ENCODE results near the gene TMEM9.

Gene TMEM9

DNA sequence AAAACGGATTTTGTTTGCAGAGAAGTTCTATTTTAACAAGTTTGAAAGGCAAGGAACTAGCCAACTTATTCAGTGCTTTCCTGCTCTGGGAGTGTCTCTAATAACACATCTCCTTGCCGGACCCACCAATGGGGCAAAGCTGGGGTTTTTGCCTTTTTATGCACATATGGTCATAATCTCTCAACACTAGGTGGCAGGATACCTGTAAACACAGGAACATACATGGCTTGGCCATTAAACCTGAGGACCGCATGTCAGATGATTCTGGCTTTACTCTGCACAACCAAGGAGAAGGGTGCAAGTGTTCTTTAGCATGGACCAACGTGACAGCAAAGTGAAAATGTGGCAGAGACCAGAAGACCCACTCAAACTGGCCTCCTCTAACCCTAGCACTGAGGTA, 4.9 kb downstream of the TMEM9 start:
- Histone ChIP-seq H3K27ac (ENCODE audit: extremely low read depth, low read depth, low read length) (no peak overlapping the region), H3K36me3 (ENCODE audit: control insufficient read depth in 2 of 2, insufficient read depth in 1 of 2, low read length in 2 of 2) (peaks cover 25 to 87% of the 10 kb centered on the region in 2 experiments), H3K4me3 (ENCODE audit: low read depth, low read length) (no peak overlapping the region), H3K9me3 (ENCODE audit: control insufficient read depth, insufficient read depth, low read depth, low read length) (no peaks in the 10 kb centered on the region), H3K4me1 (ENCODE audit: control insufficient read depth, insufficient read depth, low read length) (no peaks in the 10 kb centered on the region; the same call in 1 of the 2 replicates)
- ChIA-PET CTCF (interaction anchor here (0.6 to 2.3 kb wide), 19 partner anchors 9 to 213 kb away, joined by 3 to 9 read pairs (median 4); partner anchors contain the start of genes ASCL5 and IGFN1), POLR2A (interaction anchor here (1.4 to 2.1 kb wide), 2 partner anchors 11 to 22 kb away, joined by 3 to 10 read pairs; no protein-coding TSS in a partner anchor)
- TF ChIP-seq ZNF561 (tag by site-specific recombination; IDR thresholded peaks at IDR 0.05; ENCODE audit: borderline replicate concordance) = 0 out of 2 replicates have a peak, but pooled peaks have one; percentile 16
- TF ChIP-seq, protein P1, sequence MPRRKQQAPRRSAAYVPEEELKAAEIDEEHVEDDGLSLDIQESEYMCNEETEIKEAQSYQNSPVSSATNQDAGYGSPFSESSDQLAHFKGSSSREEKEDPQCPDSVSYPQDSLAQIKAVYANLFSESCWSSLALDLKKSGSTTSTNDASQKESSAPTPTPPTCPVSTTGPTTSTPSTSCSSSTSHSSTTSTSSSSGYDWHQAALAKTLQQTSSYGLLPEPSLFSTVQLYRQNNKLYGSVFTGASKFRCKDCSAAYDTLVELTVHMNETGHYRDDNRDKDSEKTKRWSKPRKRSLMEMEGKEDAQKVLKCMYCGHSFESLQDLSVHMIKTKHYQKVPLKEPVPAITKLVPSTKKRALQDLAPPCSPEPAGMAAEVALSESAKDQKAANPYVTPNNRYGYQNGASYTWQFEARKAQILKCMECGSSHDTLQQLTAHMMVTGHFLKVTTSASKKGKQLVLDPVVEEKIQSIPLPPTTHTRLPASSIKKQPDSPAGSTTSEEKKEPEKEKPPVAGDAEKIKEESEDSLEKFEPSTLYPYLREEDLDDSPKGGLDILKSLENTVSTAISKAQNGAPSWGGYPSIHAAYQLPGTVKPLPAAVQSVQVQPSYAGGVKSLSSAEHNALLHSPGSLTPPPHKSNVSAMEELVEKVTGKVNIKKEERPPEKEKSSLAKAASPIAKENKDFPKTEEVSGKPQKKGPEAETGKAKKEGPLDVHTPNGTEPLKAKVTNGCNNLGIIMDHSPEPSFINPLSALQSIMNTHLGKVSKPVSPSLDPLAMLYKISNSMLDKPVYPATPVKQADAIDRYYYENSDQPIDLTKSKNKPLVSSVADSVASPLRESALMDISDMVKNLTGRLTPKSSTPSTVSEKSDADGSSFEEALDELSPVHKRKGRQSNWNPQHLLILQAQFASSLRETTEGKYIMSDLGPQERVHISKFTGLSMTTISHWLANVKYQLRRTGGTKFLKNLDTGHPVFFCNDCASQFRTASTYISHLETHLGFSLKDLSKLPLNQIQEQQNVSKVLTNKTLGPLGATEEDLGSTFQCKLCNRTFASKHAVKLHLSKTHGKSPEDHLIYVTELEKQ (tag by site-specific recombination; IDR thresholded peaks at IDR 0.05; ENCODE audit: borderline replicate concordance) = no peak
- TF ChIP-seq, protein P2, sequence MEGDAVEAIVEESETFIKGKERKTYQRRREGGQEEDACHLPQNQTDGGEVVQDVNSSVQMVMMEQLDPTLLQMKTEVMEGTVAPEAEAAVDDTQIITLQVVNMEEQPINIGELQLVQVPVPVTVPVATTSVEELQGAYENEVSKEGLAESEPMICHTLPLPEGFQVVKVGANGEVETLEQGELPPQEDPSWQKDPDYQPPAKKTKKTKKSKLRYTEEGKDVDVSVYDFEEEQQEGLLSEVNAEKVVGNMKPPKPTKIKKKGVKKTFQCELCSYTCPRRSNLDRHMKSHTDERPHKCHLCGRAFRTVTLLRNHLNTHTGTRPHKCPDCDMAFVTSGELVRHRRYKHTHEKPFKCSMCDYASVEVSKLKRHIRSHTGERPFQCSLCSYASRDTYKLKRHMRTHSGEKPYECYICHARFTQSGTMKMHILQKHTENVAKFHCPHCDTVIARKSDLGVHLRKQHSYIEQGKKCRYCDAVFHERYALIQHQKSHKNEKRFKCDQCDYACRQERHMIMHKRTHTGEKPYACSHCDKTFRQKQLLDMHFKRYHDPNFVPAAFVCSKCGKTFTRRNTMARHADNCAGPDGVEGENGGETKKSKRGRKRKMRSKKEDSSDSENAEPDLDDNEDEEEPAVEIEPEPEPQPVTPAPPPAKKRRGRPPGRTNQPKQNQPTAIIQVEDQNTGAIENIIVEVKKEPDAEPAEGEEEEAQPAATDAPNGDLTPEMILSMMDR (tag by site-specific recombination; IDR thresholded peaks at IDR 0.05) = 0 out of 2 replicates have a peak, but pooled peaks have one; percentile 23
- peak; percentile 38; the same call in 1 of the 2 replicates for TF ChIP-seq ZNF654 (tag by site-specific recombination; IDR thresholded peaks at IDR 0.05; ENCODE audit: low read depth)
- no peak for TF ChIP-seq ZNF132 (tag by site-specific recombination; IDR thresholded peaks at IDR 0.05; ENCODE audit: borderline replicate concordance)

DNA sequence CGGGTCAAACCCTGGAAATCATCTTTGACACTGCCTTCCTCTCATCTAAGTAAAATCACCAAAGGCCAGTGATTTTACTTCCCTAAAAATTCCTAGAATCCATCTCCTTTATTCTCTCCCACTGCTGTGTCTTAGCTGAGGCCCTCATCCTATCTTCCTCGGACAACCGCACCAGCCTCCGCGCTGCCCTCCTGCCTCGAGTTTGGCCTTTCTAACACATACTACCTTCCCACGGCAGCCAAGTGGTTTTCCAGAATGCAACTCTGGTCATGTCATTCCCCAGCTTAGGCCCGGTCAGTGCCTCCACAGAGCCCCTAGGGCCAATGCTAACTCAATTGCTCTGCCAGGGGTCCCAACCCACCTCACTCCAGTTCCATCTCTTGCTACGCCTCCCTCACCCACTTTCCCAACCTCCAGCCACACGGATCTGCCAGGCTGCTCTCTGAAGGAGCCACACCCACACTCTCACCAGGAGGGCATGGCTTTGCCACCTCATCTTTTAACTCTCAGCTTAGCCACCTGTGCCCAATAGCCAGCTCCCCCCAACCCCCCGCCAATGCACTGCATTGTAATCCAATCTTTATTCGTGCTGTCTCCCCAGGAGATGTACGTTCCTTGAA, 6.8 kb downstream of the TMEM9 start:
- peaks cover 25 to 100% of the 10 kb centered on the region in 2 experiments for H3K36me3 ChIP-seq (ENCODE audit: control insufficient read depth in 2 of 2, insufficient read depth in 1 of 2, low read length in 2 of 2)
- H3K27ac ChIP-seq (ENCODE audit: extremely low read depth, low read depth, low read length) = no peak overlapping the region
- POLR2A ChIA-PET = interaction anchor here (2.1 kb wide), 1 partner anchor 24 kb away, joined by 10 read pairs; no protein-coding TSS in a partner anchor
- CTCF ChIA-PET = interaction anchor here (0.7 to 1.6 kb wide), 4 partner anchors 61 to 107 kb away, joined by 3 to 6 read pairs (median 3); no protein-coding TSS in a partner anchor
- no peaks in the 10 kb centered on the region for H3K9me3 ChIP-seq (ENCODE audit: control insufficient read depth, insufficient read depth, low read depth, low read length)
- no peaks in the 10 kb centered on the region for H3K4me1 ChIP-seq (ENCODE audit: control insufficient read depth, insufficient read depth, low read length)
- TF ChIP-seq, protein P3, sequence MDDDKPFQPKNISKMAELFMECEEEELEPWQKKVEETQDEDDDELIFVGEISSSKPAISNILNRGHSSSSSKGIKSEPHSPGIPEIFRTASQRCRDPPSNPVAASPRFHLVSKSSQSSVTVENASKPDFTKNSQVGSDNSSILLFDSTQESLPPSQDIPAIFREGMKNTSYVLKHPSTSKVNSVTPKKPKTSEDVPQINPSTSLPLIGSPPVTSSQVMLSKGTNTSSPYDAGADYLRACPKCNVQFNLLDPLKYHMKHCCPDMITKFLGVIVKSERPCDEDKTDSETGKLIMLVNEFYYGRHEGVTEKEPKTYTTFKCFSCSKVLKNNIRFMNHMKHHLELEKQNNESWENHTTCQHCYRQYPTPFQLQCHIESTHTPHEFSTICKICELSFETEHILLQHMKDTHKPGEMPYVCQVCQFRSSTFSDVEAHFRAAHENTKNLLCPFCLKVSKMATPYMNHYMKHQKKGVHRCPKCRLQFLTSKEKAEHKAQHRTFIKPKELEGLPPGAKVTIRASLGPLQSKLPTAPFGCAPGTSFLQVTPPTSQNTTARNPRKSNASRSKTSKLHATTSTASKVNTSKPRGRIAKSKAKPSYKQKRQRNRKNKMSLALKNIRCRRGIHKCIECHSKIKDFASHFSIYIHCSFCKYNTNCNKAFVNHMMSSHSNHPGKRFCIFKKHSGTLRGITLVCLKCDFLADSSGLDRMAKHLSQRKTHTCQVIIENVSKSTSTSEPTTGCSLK (tag by site-specific recombination; IDR thresholded peaks at IDR 0.05) = no peak
- TF ChIP-seq, protein P2 (tag by site-specific recombination; IDR thresholded peaks at IDR 0.05) = no peak
- peak; percentile 46; the same call in 1 of the 2 replicates for TF ChIP-seq EGR2 (tag by site-specific recombination; IDR thresholded peaks at IDR 0.05; ENCODE audit: low read depth)
- TF ChIP-seq ZFHX2 (tag by site-specific recombination; conservative IDR thresholded peaks at IDR 0.05) = 0 out of 2 replicates have a peak, but pooled peaks have one; percentile 17
- no peak overlapping the region for H3K4me3 ChIP-seq (ENCODE audit: low read depth, low read length)

Data from HEK293 (cell line).